NB4 (cell line): ENCODE results near the gene GEMIN4.

Source experiments
- CTCF ChIP-seq: IDR thresholded peaks from one replicate; pipeline ENCODE4 v1.5.1; 2012; ENCODE audit warnings: low read depth, low read length
- MYC ChIP-seq: IDR thresholded peaks from 2 replicates; pipeline ENCODE4 v1.6.1; 2011; ENCODE audit warnings: low read depth, low read length
- POLR2A ChIP-seq: IDR thresholded peaks from 2 replicates; pipeline ENCODE4 v1.6.1; 2011; ENCODE audit warnings: mild to moderate bottlenecking; ENCODE audit not compliant: insufficient read length; ENCODE audit errors: extremely low read depth

GRCh38 chr17:744937-745336 is 7.1 kb downstream of the GEMIN4 start:
- TF ChIP-seq CTCF (no peak), POLR2A (no peak), MYC (no peak)
